Mesenchymal stem cell (in vitro differentiated cells and primary cell): Measurements from ENCODE around the gene DYNC2H1.

Experiments
- DNase-seq: peaks from one replicate; pipeline ENCODE4 v3.0.0-alpha.2; 2013
- H2AFZ ChIP-seq: one replicate; pipeline ENCODE4 v1.6.1; 2013; ENCODE audit warnings: low read depth, mild to moderate bottlenecking, control low read depth, inconsistent platforms, low read length, moderate library complexity
- H2AK5ac ChIP-seq: 2 replicates; pipeline ENCODE4 v1.6.1; 2013; ENCODE audit warnings: low read length, moderate library complexity, mild to moderate bottlenecking, inconsistent platforms; ENCODE audit not compliant: severe bottlenecking
- H2BK120ac ChIP-seq: one replicate; pipeline ENCODE4 v1.6.1; 2013; ENCODE audit warnings: low read depth, mild to moderate bottlenecking, inconsistent platforms, low read length, moderate library complexity
- H2BK12ac ChIP-seq, 2 experiments: one replicate each; pipeline ENCODE4 v1.6.1; 2013; ENCODE audit warnings: inconsistent platforms in 2 of 2, low read length in 2 of 2, mild to moderate bottlenecking in 2 of 2, moderate library complexity in 2 of 2, control low read depth in 1 of 2
- H2BK15ac ChIP-seq: one replicate; pipeline ENCODE4 v1.6.1; 2013; ENCODE audit warnings: mild to moderate bottlenecking, low read depth, inconsistent platforms; ENCODE audit not compliant: poor library complexity, severe bottlenecking
- H2BK5ac ChIP-seq: 2 replicates; pipeline ENCODE4 v1.6.1; 2013; ENCODE audit warnings: low read depth, mild to moderate bottlenecking, low read length, control low read depth, inconsistent platforms; ENCODE audit not compliant: poor library complexity, severe bottlenecking
- H3K14ac ChIP-seq, 2 experiments: one replicate each; pipeline ENCODE4 v1.6.1; 2013; ENCODE audit warnings: inconsistent platforms in 2 of 2, low read length in 2 of 2, control low read depth in 1 of 2, mild to moderate bottlenecking in 1 of 2, moderate library complexity in 1 of 2
- H3K18ac ChIP-seq, 2 experiments: one replicate each; pipeline ENCODE4 v1.6.1; 2013; ENCODE audit warnings: inconsistent platforms in 2 of 2, low read length in 2 of 2, control low read depth in 1 of 2, low read depth in 1 of 2, mild to moderate bottlenecking in 1 of 2
- H3K23ac ChIP-seq, 2 experiments: one replicate each; pipeline ENCODE4 v1.6.1; 2013; ENCODE audit warnings: inconsistent platforms in 2 of 2, low read length in 2 of 2, mild to moderate bottlenecking in 2 of 2, moderate library complexity in 2 of 2, control low read depth in 1 of 2
- H3K27ac ChIP-seq: 2 replicates; pipeline ENCODE4 v1.5.1; 2013; ENCODE audit warnings: mild to moderate bottlenecking, moderate library complexity, low read length, control low read depth, inconsistent platforms; ENCODE audit not compliant: poor library complexity, severe bottlenecking
- H3K27me3 ChIP-seq, 2 experiments: 2 replicates each; pipeline versions ENCODE4 v1.6.1 to v1.7.0; 2013; ENCODE audit warnings: low read length in 2 of 2, mild to moderate bottlenecking in 2 of 2, moderate library complexity in 2 of 2, control low read depth in 1 of 2, inconsistent platforms in 1 of 2; ENCODE audit not compliant: control insufficient read depth in 1 of 2, insufficient read depth in 1 of 2
- H3K36me3 ChIP-seq, 2 experiments: 2 replicates each; pipeline versions ENCODE4 v1.6.1 to v1.7.0; 2013; ENCODE audit warnings: low read length in 2 of 2, control low read depth in 1 of 2, inconsistent platforms in 1 of 2, low read depth in 1 of 2, mild to moderate bottlenecking in 1 of 2; ENCODE audit not compliant: insufficient read depth in 2 of 2, control insufficient read depth in 1 of 2
- H3K4ac ChIP-seq, 2 experiments: one replicate each; pipeline ENCODE4 v1.6.1; 2013; ENCODE audit warnings: inconsistent platforms in 2 of 2, low read length in 2 of 2, mild to moderate bottlenecking in 2 of 2, moderate library complexity in 2 of 2, control low read depth in 1 of 2, low read depth in 1 of 2
- H3K4me1 ChIP-seq: 2 replicates; pipeline ENCODE4 v1.6.1; 2013; ENCODE audit warnings: low read depth, low read length, control low read depth; ENCODE audit not compliant: control insufficient read depth, insufficient read depth
- H3K4me2 ChIP-seq: 2 replicates; pipeline ENCODE4 v1.6.1; 2013; ENCODE audit warnings: low read length, mild to moderate bottlenecking, inconsistent platforms; ENCODE audit not compliant: poor library complexity, severe bottlenecking
- H3K4me3 ChIP-seq, 2 experiments: 2 replicates each; pipeline versions ENCODE4 v1.5.1 to v1.7.0; 2013; ENCODE audit warnings: low read length in 2 of 2, mild to moderate bottlenecking in 2 of 2, control low read depth in 1 of 2, low read depth in 1 of 2; ENCODE audit not compliant: insufficient read depth in 1 of 2
- H3K79me1 ChIP-seq: replicated peaks from 2 replicates; pipeline ENCODE4 v1.6.1; 2013; ENCODE audit warnings: mild to moderate bottlenecking, control low read depth, low read length, inconsistent platforms; ENCODE audit not compliant: poor library complexity, severe bottlenecking
- H3K9ac ChIP-seq: 2 replicates; pipeline ENCODE4 v1.7.0; 2013; ENCODE audit warnings: mild to moderate bottlenecking, low read length, moderate library complexity
- H3K9me3 ChIP-seq: 2 replicates; pipeline ENCODE4 v1.7.0; 2013; ENCODE audit warnings: mild to moderate bottlenecking, low read length; ENCODE audit not compliant: control insufficient read depth
- H4K8ac ChIP-seq: one replicate; pipeline ENCODE4 v1.6.1; 2013; ENCODE audit warnings: inconsistent platforms, mild to moderate bottlenecking, low read length, moderate library complexity
- H4K91ac ChIP-seq: one replicate; pipeline ENCODE4 v1.6.1; 2013; ENCODE audit warnings: mild to moderate bottlenecking, low read length, inconsistent platforms
- WGBS: methylation state at CpG from one replicate; pipeline ENCODE4 v1.1.7; 2013; ENCODE audit warnings: mixed read lengths; 5-methylcytosine and 5-hydroxymethylcytosine counted together

Gene DYNC2H1

DNA sequence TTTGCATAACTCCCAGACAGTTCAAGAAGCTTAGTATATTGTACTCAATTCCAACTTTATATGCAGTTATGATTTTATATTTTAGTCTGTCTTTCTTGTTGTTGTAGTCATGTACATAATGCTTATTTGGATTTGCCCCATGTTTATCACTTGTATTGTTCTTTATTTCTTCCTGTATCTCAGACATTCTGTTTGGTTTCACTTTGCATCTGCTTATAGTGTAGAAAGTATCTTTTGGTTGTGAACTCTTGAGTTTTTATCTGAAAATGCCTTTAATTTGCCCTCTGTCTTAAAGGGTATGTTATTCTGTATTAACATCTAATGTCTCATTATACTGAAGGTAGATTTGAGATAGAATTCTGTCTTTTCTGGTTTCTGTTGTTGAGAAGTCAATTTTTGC lies 275.4 kb downstream of the DYNC2H1 start:
- H2AFZ ChIP-seq = no peak overlapping the region
- H3K9ac ChIP-seq = peak overlapping the region; percentile 66
- H2AK5ac ChIP-seq = no peak overlapping the region
- H2BK5ac ChIP-seq = no peak overlapping the region
- H3K18ac ChIP-seq = no peak overlapping the region
- no peak overlapping the region for H2BK120ac ChIP-seq
- no peak overlapping the region for H4K8ac ChIP-seq
- no peak overlapping the region for H3K14ac ChIP-seq
- H3K9me3 ChIP-seq = no peaks in the 10 kb centered on the region
- H3K79me1 ChIP-seq = no peaks in the 10 kb centered on the region
- peak overlapping the region in 1 of 2 experiments; percentile 51 for H3K4me3 ChIP-seq
- H3K27me3 ChIP-seq = no peaks in the 10 kb centered on the region
- no peak overlapping the region for H3K23ac ChIP-seq
- H3K4ac ChIP-seq = no peak overlapping the region
- H2BK12ac ChIP-seq = no peak overlapping the region
- H3K27ac ChIP-seq = no peak overlapping the region
- no peak overlapping the region for H2BK15ac ChIP-seq
- no peak overlapping the region for H3K4me2 ChIP-seq
- H4K91ac ChIP-seq = no peak overlapping the region
- no peaks in the 10 kb centered on the region for H3K4me1 ChIP-seq
- no peaks in the 10 kb centered on the region for H3K36me3 ChIP-seq
- DNase-seq = peak; percentile 30

DNA sequence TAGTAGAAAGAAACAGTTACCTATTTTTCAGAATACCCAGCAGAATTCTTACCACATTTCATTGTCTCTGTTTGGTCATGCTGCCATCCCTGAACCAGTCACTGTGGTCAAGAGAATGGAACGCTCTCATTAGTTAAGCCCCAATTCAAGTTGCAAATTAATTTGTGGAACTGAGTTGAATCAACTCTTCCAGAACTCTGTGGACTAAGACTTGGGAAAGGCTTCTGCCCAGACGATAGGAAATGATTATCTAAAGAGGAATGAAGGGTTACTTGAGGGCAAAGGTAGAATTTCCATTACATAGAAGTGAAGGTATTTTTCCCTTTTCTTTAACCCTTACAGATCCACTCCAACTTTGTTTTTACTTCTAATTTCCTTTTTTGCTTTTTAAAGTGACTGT lies 286.4 kb downstream of the DYNC2H1 start:
- H3K23ac ChIP-seq = no peak overlapping the region
- H3K14ac ChIP-seq = no peak overlapping the region
- peaks cover 7% of the 10 kb centered on the region for H3K9me3 ChIP-seq
- no peak overlapping the region for H2AK5ac ChIP-seq
- H4K8ac ChIP-seq = no peak overlapping the region
- no peak overlapping the region for H2BK15ac ChIP-seq
- peak overlapping the region; percentile 42 for H3K4me2 ChIP-seq
- H3K36me3 ChIP-seq = peaks cover 0 to 14% of the 10 kb centered on the region in 2 experiments
- H4K91ac ChIP-seq = no peak overlapping the region
- no peak overlapping the region for H3K18ac ChIP-seq
- peak overlapping the region; percentile 85 for H3K27ac ChIP-seq
- H2BK120ac ChIP-seq = no peak overlapping the region
- H3K4me1 ChIP-seq = peaks cover 2% of the 10 kb centered on the region
- 46% methylated on average over 1 of the region's 2 CpGs for WGBS
- no peaks in the 10 kb centered on the region for H3K27me3 ChIP-seq
- H3K9ac ChIP-seq = no peak overlapping the region
- no peak overlapping the region for H2BK5ac ChIP-seq
- H3K4ac ChIP-seq = no peak overlapping the region
- H3K4me3 ChIP-seq = no peak overlapping the region
- no peak overlapping the region for H2BK12ac ChIP-seq
- no peak overlapping the region for H2AFZ ChIP-seq
- H3K79me1 ChIP-seq = peaks cover 1% of the 10 kb centered on the region
- peak; percentile 70 for DNase-seq

DNA sequence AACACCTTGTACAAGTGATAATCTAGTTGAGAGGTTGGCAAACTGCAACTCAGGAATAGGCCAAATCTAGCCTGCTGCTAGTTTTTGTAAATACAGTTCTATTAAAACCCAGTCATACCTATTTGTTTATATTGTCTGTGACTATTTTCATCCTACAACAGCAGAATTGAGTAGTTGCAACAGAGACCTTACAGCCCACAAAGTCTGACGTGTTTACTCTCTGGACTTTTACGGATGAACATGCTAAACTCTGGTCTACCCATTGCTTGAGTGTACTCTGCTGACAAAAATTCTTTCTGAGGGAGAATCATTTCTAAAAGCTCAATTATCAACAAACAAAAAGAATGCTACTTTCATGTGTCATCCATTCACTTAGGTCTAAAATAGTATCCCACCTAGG lies 287.0 kb downstream of the DYNC2H1 start:
- Histone ChIP-seq H3K18ac (no peak overlapping the region), H3K9ac (no peak overlapping the region), H2BK120ac (no peak overlapping the region), H3K9me3 (peaks cover 10% of the 10 kb centered on the region), H4K91ac (no peak overlapping the region), H3K27ac (peak overlapping the region; percentile 90), H2BK12ac (no peak overlapping the region), H3K23ac (no peak overlapping the region), H3K36me3 (peaks cover 0 to 20% of the 10 kb centered on the region in 2 experiments), H3K14ac (no peak overlapping the region), H3K4me1 (peaks cover 2% of the 10 kb centered on the region), H3K4me2 (no peak overlapping the region), H3K79me1 (peaks cover 1% of the 10 kb centered on the region), H2AK5ac (peak overlapping the region; percentile 73), H3K27me3 (no peaks in the 10 kb centered on the region), H4K8ac (no peak overlapping the region), H3K4me3 (no peak overlapping the region), H2BK5ac (no peak overlapping the region), H3K4ac (no peak overlapping the region), H2AFZ (no peak overlapping the region), H2BK15ac (no peak overlapping the region)
- DNase-seq = peak; percentile 89
- WGBS = 45% methylated on average over 2 of the region's 2 CpGs

DNA sequence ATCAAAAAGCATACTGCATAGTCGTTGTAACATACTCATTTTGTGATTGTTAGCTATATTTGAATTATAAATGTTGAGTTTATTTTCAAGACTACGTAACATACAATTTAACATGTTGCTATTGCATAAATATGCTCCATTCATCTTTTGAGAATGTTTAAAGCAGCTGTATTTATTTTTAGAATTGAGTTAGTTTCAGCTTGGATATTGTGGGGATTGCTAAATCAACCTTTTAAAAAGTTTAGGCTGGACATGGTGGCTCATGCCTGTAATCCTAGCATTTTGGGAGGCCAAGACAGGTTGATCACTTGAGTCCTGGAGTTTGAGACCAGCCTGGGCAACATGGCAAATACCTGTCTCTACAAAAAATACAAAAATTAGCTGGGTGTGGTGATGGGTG lies 288.1 kb downstream of the DYNC2H1 start:
- no peak overlapping the region for H3K4me3 ChIP-seq
- no CpG with 5 or more reads among the region's 2 CpGs for WGBS
- H2AFZ ChIP-seq = no peak overlapping the region
- H3K9me3 ChIP-seq = peaks cover 12% of the 10 kb centered on the region
- no peak overlapping the region for H3K4me2 ChIP-seq
- H2BK15ac ChIP-seq = no peak overlapping the region
- DNase-seq = peak; percentile 10
- H3K4ac ChIP-seq = no peak overlapping the region
- peaks cover 0 to 23% of the 10 kb centered on the region in 2 experiments for H3K36me3 ChIP-seq
- no peak overlapping the region for H4K8ac ChIP-seq
- no peak overlapping the region for H2BK5ac ChIP-seq
- no peak overlapping the region for H4K91ac ChIP-seq
- H3K79me1 ChIP-seq = peaks cover 1% of the 10 kb centered on the region
- no peak overlapping the region for H3K23ac ChIP-seq
- H2AK5ac ChIP-seq = peak overlapping the region; percentile 78
- no peak overlapping the region for H3K9ac ChIP-seq
- H3K4me1 ChIP-seq = peaks cover 2% of the 10 kb centered on the region
- peak overlapping the region in 1 of 2 experiments; percentile 52 for H3K18ac ChIP-seq
- H3K14ac ChIP-seq = no peak overlapping the region
- no peaks in the 10 kb centered on the region for H3K27me3 ChIP-seq
- H2BK12ac ChIP-seq = no peak overlapping the region
- H2BK120ac ChIP-seq = no peak overlapping the region
- no peak overlapping the region for H3K27ac ChIP-seq
